ENCODE data around the gene LRCH1.

LRCH1 gene

GRCh38 chr13:46541210-46541609 lies 11.8 kb upstream of the LRCH1 start:
- Histone ChIP-seq H3K9ac (ENCODE audit: low read length) (no peak overlapping the region), H3K9me3 (ENCODE audit: control insufficient read depth, low read length) (no peaks in the 10 kb centered on the region), H3K4me1 (ENCODE audit: control insufficient read depth, insufficient read depth, low read length) (no peaks in the 10 kb centered on the region)

GRCh38 chr13:46542833-46543232 lies 10.1 kb upstream of the LRCH1 start:
- no peaks in the 10 kb centered on the region for H3K36me3 ChIP-seq (ENCODE audit: control insufficient read depth, insufficient read depth, low read length)
- H3K4me3 ChIP-seq (ENCODE audit: low read length) = no peak overlapping the region
- H3K4me1 ChIP-seq (ENCODE audit: control insufficient read depth, insufficient read depth, low read length) = no peaks in the 10 kb centered on the region
- H3K9me3 ChIP-seq (ENCODE audit: control insufficient read depth, low read length) = no peaks in the 10 kb centered on the region
- H3K27me3 ChIP-seq (ENCODE audit: control insufficient read depth, insufficient read depth, low read length) = peaks cover 3% of the 10 kb centered on the region
- no peak overlapping the region for H3K9ac ChIP-seq (ENCODE audit: low read length)

More at GRCh38 chr13:46541210-46541609, 11.8 kb upstream of the LRCH1 start:
- no peaks in the 10 kb centered on the region for H3K36me3 ChIP-seq (ENCODE audit: control insufficient read depth, insufficient read depth, low read length)
- no peak overlapping the region for H3K4me3 ChIP-seq (ENCODE audit: low read length)
- no peaks in the 10 kb centered on the region for H3K27me3 ChIP-seq (ENCODE audit: control insufficient read depth, insufficient read depth, low read length)

- Histone ChIP-seq H3K4me3 (ENCODE audit: low read length) (no peak overlapping the region), H3K9me3 (ENCODE audit: control insufficient read depth, low read length) (no peaks in the 10 kb centered on the region), H3K9ac (ENCODE audit: low read length) (no peak overlapping the region), H3K27me3 (ENCODE audit: control insufficient read depth, insufficient read depth, low read length) (peaks cover 3% of the 10 kb centered on the region), H3K36me3 (ENCODE audit: control insufficient read depth, insufficient read depth, low read length) (no peaks in the 10 kb centered on the region), H3K4me1 (ENCODE audit: control insufficient read depth, insufficient read depth, low read length) (no peaks in the 10 kb centered on the region)
Observed at GRCh38 chr13:46543287-46543686, 9.7 kb upstream of the LRCH1 start.

- H3K36me3 ChIP-seq (ENCODE audit: control insufficient read depth, insufficient read depth, low read length) = no peaks in the 10 kb centered on the region
- H3K4me3 ChIP-seq (ENCODE audit: low read length) = no peak overlapping the region
- no peak overlapping the region for H3K9ac ChIP-seq (ENCODE audit: low read length)
- no peaks in the 10 kb centered on the region for H3K9me3 ChIP-seq (ENCODE audit: control insufficient read depth, low read length)
- no peaks in the 10 kb centered on the region for H3K4me1 ChIP-seq (ENCODE audit: control insufficient read depth, insufficient read depth, low read length)
- H3K27me3 ChIP-seq (ENCODE audit: control insufficient read depth, insufficient read depth, low read length) = peaks cover 3% of the 10 kb centered on the region
Observed at GRCh38 chr13:46544208-46544607, 8.8 kb upstream of the LRCH1 start.

GRCh38 chr13:46544811-46545210 lies 8.2 kb upstream of the LRCH1 start:
- H3K4me1 ChIP-seq (ENCODE audit: control insufficient read depth, insufficient read depth, low read length) = no peaks in the 10 kb centered on the region
- peaks cover 3% of the 10 kb centered on the region for H3K27me3 ChIP-seq (ENCODE audit: control insufficient read depth, insufficient read depth, low read length)
- H3K4me3 ChIP-seq (ENCODE audit: low read length) = no peak overlapping the region
- H3K36me3 ChIP-seq (ENCODE audit: control insufficient read depth, insufficient read depth, low read length) = no peaks in the 10 kb centered on the region
- H3K9me3 ChIP-seq (ENCODE audit: control insufficient read depth, low read length) = no peaks in the 10 kb centered on the region
- H3K9ac ChIP-seq (ENCODE audit: low read length) = no peak overlapping the region

- no peak overlapping the region for H3K9ac ChIP-seq (ENCODE audit: low read length)
- H3K4me3 ChIP-seq (ENCODE audit: low read length) = no peak overlapping the region
- no peaks in the 10 kb centered on the region for H3K36me3 ChIP-seq (ENCODE audit: control insufficient read depth, insufficient read depth, low read length)
- H3K4me1 ChIP-seq (ENCODE audit: control insufficient read depth, insufficient read depth, low read length) = no peaks in the 10 kb centered on the region
- H3K27me3 ChIP-seq (ENCODE audit: control insufficient read depth, insufficient read depth, low read length) = peaks cover 3% of the 10 kb centered on the region
- no peaks in the 10 kb centered on the region for H3K9me3 ChIP-seq (ENCODE audit: control insufficient read depth, low read length)
Observed at GRCh38 chr13:46546084-46546768, 6.7 kb upstream of the LRCH1 start.

- H3K4me1 ChIP-seq (ENCODE audit: control insufficient read depth, insufficient read depth, low read length) = peaks cover 13% of the 10 kb centered on the region
- H3K27me3 ChIP-seq (ENCODE audit: control insufficient read depth, insufficient read depth, low read length) = peaks cover 3% of the 10 kb centered on the region
- H3K4me3 ChIP-seq (ENCODE audit: low read length) = no peak overlapping the region
- H3K36me3 ChIP-seq (ENCODE audit: control insufficient read depth, insufficient read depth, low read length) = no peaks in the 10 kb centered on the region
- H3K9me3 ChIP-seq (ENCODE audit: control insufficient read depth, low read length) = no peaks in the 10 kb centered on the region
- no peak overlapping the region for H3K9ac ChIP-seq (ENCODE audit: low read length)
Observed at GRCh38 chr13:46550822-46551221, 2.1 kb upstream of the LRCH1 start.

- peaks cover 13% of the 10 kb centered on the region for H3K4me1 ChIP-seq (ENCODE audit: control insufficient read depth, insufficient read depth, low read length)
- H3K9me3 ChIP-seq (ENCODE audit: control insufficient read depth, low read length) = no peaks in the 10 kb centered on the region
- peaks cover 3% of the 10 kb centered on the region for H3K27me3 ChIP-seq (ENCODE audit: control insufficient read depth, insufficient read depth, low read length)
- H3K4me3 ChIP-seq (ENCODE audit: low read length) = peak overlapping the region; percentile 46
- no peaks in the 10 kb centered on the region for H3K36me3 ChIP-seq (ENCODE audit: control insufficient read depth, insufficient read depth, low read length)
- H3K9ac ChIP-seq (ENCODE audit: low read length) = peak overlapping the region; percentile 93
Observed at GRCh38 chr13:46551410-46552302, 1.3 kb upstream of the LRCH1 start.

- no peaks in the 10 kb centered on the region for H3K27me3 ChIP-seq (ENCODE audit: control insufficient read depth, insufficient read depth, low read length)
- no peaks in the 10 kb centered on the region for H3K9me3 ChIP-seq (ENCODE audit: control insufficient read depth, low read length)
- H3K4me3 ChIP-seq (ENCODE audit: low read length) = peak overlapping the region; percentile 46
- H3K36me3 ChIP-seq (ENCODE audit: control insufficient read depth, insufficient read depth, low read length) = no peaks in the 10 kb centered on the region
- peaks cover 13% of the 10 kb centered on the region for H3K4me1 ChIP-seq (ENCODE audit: control insufficient read depth, insufficient read depth, low read length)
- H3K9ac ChIP-seq (ENCODE audit: low read length) = peak overlapping the region; percentile 93
Observed at GRCh38 chr13:46552303-46552682, 677 bp upstream of the LRCH1 start.

- H3K36me3 ChIP-seq (ENCODE audit: control insufficient read depth, insufficient read depth, low read length) = no peaks in the 10 kb centered on the region
- H3K27me3 ChIP-seq (ENCODE audit: control insufficient read depth, insufficient read depth, low read length) = no peaks in the 10 kb centered on the region
- H3K9me3 ChIP-seq (ENCODE audit: control insufficient read depth, low read length) = no peaks in the 10 kb centered on the region
- peak overlapping the region; percentile 93 for H3K9ac ChIP-seq (ENCODE audit: low read length)
- H3K4me1 ChIP-seq (ENCODE audit: control insufficient read depth, insufficient read depth, low read length) = peaks cover 13% of the 10 kb centered on the region
- H3K4me3 ChIP-seq (ENCODE audit: low read length) = peak overlapping the region; percentile 65
Observed at GRCh38 chr13:46553521-46553885, 533 bp downstream of the LRCH1 start.

- H3K9ac ChIP-seq (ENCODE audit: low read length) = peak overlapping the region; percentile 93
- H3K4me1 ChIP-seq (ENCODE audit: control insufficient read depth, insufficient read depth, low read length) = peaks cover 13% of the 10 kb centered on the region
- H3K9me3 ChIP-seq (ENCODE audit: control insufficient read depth, low read length) = no peaks in the 10 kb centered on the region
- no peaks in the 10 kb centered on the region for H3K36me3 ChIP-seq (ENCODE audit: control insufficient read depth, insufficient read depth, low read length)
- H3K4me3 ChIP-seq (ENCODE audit: low read length) = peak overlapping the region; percentile 65
- H3K27me3 ChIP-seq (ENCODE audit: control insufficient read depth, insufficient read depth, low read length) = no peaks in the 10 kb centered on the region
Observed at GRCh38 chr13:46553886-46554858, 1.2 kb downstream of the LRCH1 start.
